HCT116 (cell line): ENCODE data around the gene RNU5B-1. TPM values are rescaled to one million over a fixed set of nuclear protein-coding genes. Genes with fewer than 3 reads are reported as not detected.

Experiments used
- ATAC-seq: fragments of 200-7000 bp; cut with Tn5 transposase; 2 replicates; pipeline ENCODE4 v1.9.1; 2020; ENCODE audit warnings: mild to moderate bottlenecking, moderate library complexity
- BruUV-seq: library from RNA; stranded (reverse); fragments of 400-500 nt; replicated peaks from 2 replicates; lab custom pipeline; 2021; lab: Mats Ljungman, UMichigan
- CTCF ChIA-PET: fragments of 300-600 bp; sonication (Branson Sonifier 250); formaldehyde crosslinking; loops from one replicate; lab custom pipeline; 2021; ENCODE audit warnings: antibody characterized with exemption; lab: Charles Lee
- POLR2A ChIA-PET: fragments of 300-600, 350-600 bp; sonication (Branson Sonifier 250); formaldehyde crosslinking; loops from one replicate; lab custom pipeline; 2021; ENCODE audit warnings: antibody characterized with exemption; lab: Charles Lee
- RAD21 ChIA-PET, 2 experiments: fragments of 300-600 bp; sonication (Branson Sonifier 250); formaldehyde crosslinking; loops; one replicate each; lab custom pipeline; 2023; ENCODE audit warnings: low total read pairs in 2 of 2; ENCODE audit not compliant: uncharacterized antibody in 2 of 2, unreplicated experiment in 2 of 2, low non-redundant PET in 1 of 2; lab: Charles Lee
- DNase-seq: peaks from one replicate; pipeline ENCODE4 v3.0.0-alpha.2; 2010; ENCODE audit warnings: low read depth, low spot score
- H2AFZ ChIP-seq: fragments of 200-600 bp; shearing (Covaris generic), sonication (generic); 2 replicates; pipeline ENCODE4 v1.6.1; 2017; ENCODE audit warnings: low read depth, mixed run types, mixed read lengths, antibody characterized with exemption, low read length; ENCODE audit not compliant: poor library complexity, severe bottlenecking
- H3K27ac ChIP-seq: 2 replicates; pipeline ENCODE4 v1.5.1; 2012; ENCODE audit warnings: low read depth, low read length
- H3K27me3 ChIP-seq: fragments of 200-600 bp; sonication (generic); 2 replicates; pipeline ENCODE4 v1.6.1; 2016; ENCODE audit warnings: mixed run types, low read length, mixed read lengths; ENCODE audit not compliant: insufficient read depth
- H3K36me3 ChIP-seq, 2 experiments: fragments of 200-500 bp in 1 of 2; fragments of 200-600 bp in 1 of 2; sonication (Bioruptor generic) in 1 of 2; sonication (generic) in 1 of 2; 2 replicates each; pipeline versions ENCODE4 v1.5.1 to v1.6.1; 2014 to 2016; ENCODE audit warnings: low read length in 2 of 2, inconsistent platforms in 1 of 2, mixed read lengths in 1 of 2, mixed run types in 1 of 2; ENCODE audit not compliant: insufficient read depth in 2 of 2, control insufficient read depth in 1 of 2
- H3K4me1 ChIP-seq, 2 experiments: fragments of 200-600 bp in 1 of 2; sonication (generic) in 1 of 2; 2 replicates each; pipeline versions ENCODE4 v1.5.1 to v1.6.1; 2012 to 2017; ENCODE audit warnings: low read length in 2 of 2, inconsistent platforms in 1 of 2, mild to moderate bottlenecking in 1 of 2, mixed read lengths in 1 of 2, mixed run types in 1 of 2, moderate library complexity in 1 of 2; ENCODE audit not compliant: insufficient read depth in 2 of 2, control insufficient read depth in 1 of 2
- H3K4me2 ChIP-seq: fragments of 200-600 bp; sonication (generic); 2 replicates; pipeline ENCODE4 v1.6.1; 2017; ENCODE audit warnings: mixed run types, low read length, mixed read lengths
- H3K4me3 ChIP-seq, 2 experiments: fragments of 200-600 bp in 1 of 2; sonication (generic) in 1 of 2; replicated peaks in 1 of 2; 2 replicates each; pipeline ENCODE4 v1.5.1; 2011 to 2016; ENCODE audit warnings: low read length in 2 of 2, control low read depth in 1 of 2, low read depth in 1 of 2, mild to moderate bottlenecking in 1 of 2, mixed read lengths in 1 of 2, mixed run types in 1 of 2
- H3K79me2 ChIP-seq: fragments of 200-600 bp; sonication (generic); 2 replicates; pipeline ENCODE4 v1.6.1; 2017; ENCODE audit warnings: mild to moderate bottlenecking, mixed run types, low read length, moderate library complexity, mixed read lengths; ENCODE audit not compliant: insufficient read depth
- H3K9ac ChIP-seq: fragments of 200-600 bp; sonication (generic); 2 replicates; pipeline ENCODE4 v1.6.1; 2016; ENCODE audit warnings: low read length, mixed read lengths
- H3K9me2 ChIP-seq: fragments of 200-600 bp; sonication (generic), shearing (Covaris generic); 2 replicates; pipeline ENCODE4 v1.6.1; 2017; ENCODE audit warnings: mixed run types, mild to moderate bottlenecking, moderate library complexity; ENCODE audit not compliant: insufficient read depth
- H3K9me3 ChIP-seq, 2 experiments: fragments of 200-500 bp in 1 of 2; fragments of 200-600 bp in 1 of 2; sonication (Bioruptor generic) in 1 of 2; sonication (generic) in 1 of 2; 2 replicates each; pipeline ENCODE4 v1.6.1; 2014 to 2017; ENCODE audit warnings: low read length in 2 of 2, mixed read lengths in 2 of 2, inconsistent platforms in 1 of 2, low read depth in 1 of 2, mild to moderate bottlenecking in 1 of 2, mixed run types in 1 of 2, moderate library complexity in 1 of 2; ENCODE audit not compliant: control insufficient read depth in 1 of 2, insufficient read depth in 1 of 2
- H4K20me1 ChIP-seq: fragments of 200-600 bp; sonication (generic), shearing (Covaris generic); 2 replicates; pipeline ENCODE4 v1.6.1; 2017; ENCODE audit warnings: mixed run types, mild to moderate bottlenecking, moderate library complexity; ENCODE audit not compliant: insufficient read depth
- ATF3 ChIP-seq: IDR thresholded peaks from 2 replicates; pipeline ENCODE4 v1.6.1; 2012
- CBX3 ChIP-seq: IDR thresholded peaks from 2 replicates; pipeline ENCODE4 v1.6.1; 2012; ENCODE audit warnings: low read depth
- EGR1 ChIP-seq: IDR thresholded peaks from 2 replicates; pipeline ENCODE4 v1.6.1; 2012; ENCODE audit warnings: low read depth
- ELF1 ChIP-seq: IDR thresholded peaks from 2 replicates; pipeline ENCODE4 v1.6.1; 2012; ENCODE audit warnings: low read depth, borderline replicate concordance
- EZH2 ChIP-seq: fragments of 200-600 bp; sonication (generic); IDR thresholded peaks from 2 replicates; pipeline ENCODE4 v1.6.1; 2017; ENCODE audit warnings: antibody characterized with exemption, mixed run types
- EZH2phosphoT487 ChIP-seq: fragments of 200-600 bp; IDR thresholded peaks from 2 replicates; pipeline ENCODE4 v1.6.1; 2018; ENCODE audit warnings: antibody characterized with exemption, borderline replicate concordance
- FOSL1 ChIP-seq: IDR thresholded peaks from 2 replicates; pipeline ENCODE4 v1.6.1; 2012; ENCODE audit warnings: low read depth
- JUND ChIP-seq: IDR thresholded peaks from 2 replicates; pipeline ENCODE4 v1.6.1; 2012
- POLR2A ChIP-seq: IDR thresholded peaks from 2 replicates; pipeline ENCODE4 v1.7.0; 2011; ENCODE audit warnings: borderline replicate concordance; ENCODE audit not compliant: insufficient read depth, insufficient read length; ENCODE audit errors: extremely low read depth
- POLR2AphosphoS5 ChIP-seq: IDR thresholded peaks from 2 replicates; pipeline ENCODE4 v1.6.1; 2011; ENCODE audit warnings: mild to moderate bottlenecking, low read depth, low read length, moderate library complexity
- RAD21 ChIP-seq: IDR thresholded peaks from 2 replicates; pipeline ENCODE4 v1.6.1; 2012; ENCODE audit warnings: low read depth, mild to moderate bottlenecking
- SIN3A ChIP-seq: IDR thresholded peaks from 2 replicates; pipeline ENCODE4 v1.6.1; 2012; ENCODE audit warnings: low read depth
- SP1 ChIP-seq: IDR thresholded peaks from 2 replicates; pipeline ENCODE4 v1.6.1; 2012; ENCODE audit warnings: low read depth
- SRF ChIP-seq: IDR thresholded peaks from 2 replicates; pipeline ENCODE4 v1.6.1; 2012; ENCODE audit warnings: low read depth
- TCF7L2 ChIP-seq: IDR thresholded peaks from 2 replicates; pipeline ENCODE4 v1.7.0; 2011; ENCODE audit warnings: borderline replicate concordance, inconsistent platforms; ENCODE audit not compliant: insufficient read depth, insufficient read length; ENCODE audit errors: extremely low read depth
- YY1 ChIP-seq: IDR thresholded peaks from 2 replicates; pipeline ENCODE4 v1.6.1; 2011; ENCODE audit warnings: low read length, low read depth, moderate library complexity, mild to moderate bottlenecking; ENCODE audit not compliant: insufficient replicate concordance; ENCODE audit errors: extremely low read depth
- ZBTB33 ChIP-seq: IDR thresholded peaks from 2 replicates; pipeline ENCODE4 v1.6.1; 2011; ENCODE audit warnings: mild to moderate bottlenecking, low read length, moderate library complexity; ENCODE audit not compliant: insufficient replicate concordance; ENCODE audit errors: extremely low read depth
- ZFX ChIP-seq: fragments of 450-650 bp; IDR thresholded peaks from 2 replicates; pipeline ENCODE4 v1.6.1; 2017
- ZNF274 ChIP-seq: fragments of 200-500 bp; sonication (Bioruptor generic); IDR thresholded peaks from 2 replicates; pipeline ENCODE4 v1.6.1; 2014; ENCODE audit warnings: mild to moderate bottlenecking, low read depth, low read length, inconsistent platforms
- intact Hi-C: fragments of 100-400 bp; cut with micrococcal nuclease; formaldehyde crosslinking; loops from 2 replicates; pipeline ENCODE4 v1.10.0; 2022
- total RNA-seq: library from RNA; stranded (reverse); gene quantifications from one replicate; pipeline ENCODE4 v1.2.1, GENCODE V29; 2021; ENCODE audit not compliant: unreplicated experiment
- TF ChIP-seq, protein P1 (sequence below): IDR thresholded peaks from 2 replicates; pipeline ENCODE4 v1.6.1; 2012
- TF ChIP-seq, protein P2 (sequence below), 3 experiments: fragments of 200-600 bp in 1 of 3; sonication (generic) in 1 of 3; IDR thresholded peaks in 2 of 3; conservative IDR thresholded peaks in 1 of 3; 2 replicates each; pipeline ENCODE4 v1.5.1; 2012 to 2017; ENCODE audit warnings: low read depth in 2 of 3, low read length in 2 of 3, antibody characterized with exemption in 1 of 3, borderline replicate concordance in 1 of 3, control low read depth in 1 of 3, mild to moderate bottlenecking in 1 of 3, mixed read lengths in 1 of 3, mixed run types in 1 of 3, moderate library complexity in 1 of 3; ENCODE audit not compliant: insufficient read depth in 1 of 3

RNU5B-1 gene
- total RNA-seq, 1 experiment from 2014 or later, result not detected

DNA sequence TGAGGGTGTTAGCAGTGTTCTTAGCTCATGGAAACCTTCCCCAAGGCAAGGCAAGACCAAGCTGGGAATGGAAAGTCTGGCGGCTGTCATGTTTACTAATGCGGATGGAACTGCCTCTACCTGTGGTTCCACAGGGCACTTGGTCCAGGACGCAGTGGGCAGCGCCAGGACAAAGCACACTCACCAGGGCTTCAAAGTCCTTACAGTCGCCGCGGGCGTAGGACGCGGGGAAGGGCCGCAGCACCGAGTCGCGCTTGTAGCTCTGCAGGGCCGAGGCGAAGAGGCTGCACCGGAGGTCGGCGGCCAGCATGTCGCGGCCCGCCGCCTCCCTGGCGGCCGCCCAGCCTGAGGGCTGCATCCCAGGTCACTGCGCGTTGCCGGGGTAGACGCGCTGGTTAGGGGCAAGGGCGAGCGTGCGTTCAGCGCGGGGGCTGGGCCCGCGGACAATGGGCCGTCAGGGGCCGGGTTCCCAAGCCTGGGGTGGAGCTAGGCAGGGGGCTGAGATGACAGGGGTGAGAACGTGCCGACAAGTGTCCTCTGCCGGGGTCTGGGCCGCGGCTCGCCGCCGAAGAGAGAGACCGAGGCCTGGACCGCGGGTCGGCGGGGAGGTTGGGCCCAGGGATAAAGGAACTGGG is 18.3 kb upstream of the RNU5B-1 start:
- Histone ChIP-seq H4K20me1 (no peaks in the 10 kb centered on the region), H3K4me2 (peak overlapping the region; percentile 91), H2AFZ (no peak overlapping the region), H3K4me1 (peaks cover 11 to 20% of the 10 kb centered on the region in 2 experiments), H3K9me2 (no peaks in the 10 kb centered on the region), H3K36me3 (no peaks in the 10 kb centered on the region), H3K4me3 (peak overlapping the region; percentile 64 to 87), H3K27me3 (no peaks in the 10 kb centered on the region), H3K79me2 (no peaks in the 10 kb centered on the region), H3K9ac (peak overlapping the region; percentile 76), H3K27ac (peak overlapping the region; percentile 73), H3K9me3 (no peaks in the 10 kb centered on the region)
- peak; percentile 66 for ATAC-seq
- ChIA-PET RAD21 (interaction anchor here in 1 of 2 experiments (0.7 kb wide), 1 partner anchor 27 kb away, joined by 3 read pairs; no protein-coding TSS in a partner anchor), POLR2A (interaction anchor here (0.5 to 2.7 kb wide), 9 partner anchors 7 to 460 kb away, joined by 3 to 46 read pairs (median 6); partner anchors contain the start of genes CLPX, RNU5A-1 and RNU5B-1), CTCF (interaction anchor here (0.9 to 1.7 kb wide), 3 partner anchors 12 to 252 kb away, joined by 3 read pairs; no protein-coding TSS in a partner anchor)
- BruUV-seq, result no TSS peak
- intact Hi-C loops, result no loop called here
- no peak for DNase-seq
- TF ChIP-seq, protein P1, sequence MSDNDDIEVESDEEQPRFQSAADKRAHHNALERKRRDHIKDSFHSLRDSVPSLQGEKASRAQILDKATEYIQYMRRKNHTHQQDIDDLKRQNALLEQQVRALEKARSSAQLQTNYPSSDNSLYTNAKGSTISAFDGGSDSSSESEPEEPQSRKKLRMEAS, result no peak
- TF ChIP-seq POLR2AphosphoS5 (no peak), TCF7L2 (peak; percentile 21), EZH2 (no peak), CBX3 (no peak), ELF1 (no peak), SP1 (no peak), RAD21 (no peak), ZNF274 (no peak), ZBTB33 (no peak), POLR2A (peak; percentile 39), YY1 (no peak), EZH2phosphoT487 (no peak), JUND (no peak), SRF (no peak), SIN3A (0 out of 2 replicates have a peak, but pooled peaks have one; percentile 44), ATF3 (no peak), FOSL1 (no peak; the same call in 1 of the 2 replicates), EGR1 (no peak), ZFX (peak; percentile 92)
- TF ChIP-seq, protein P2, sequence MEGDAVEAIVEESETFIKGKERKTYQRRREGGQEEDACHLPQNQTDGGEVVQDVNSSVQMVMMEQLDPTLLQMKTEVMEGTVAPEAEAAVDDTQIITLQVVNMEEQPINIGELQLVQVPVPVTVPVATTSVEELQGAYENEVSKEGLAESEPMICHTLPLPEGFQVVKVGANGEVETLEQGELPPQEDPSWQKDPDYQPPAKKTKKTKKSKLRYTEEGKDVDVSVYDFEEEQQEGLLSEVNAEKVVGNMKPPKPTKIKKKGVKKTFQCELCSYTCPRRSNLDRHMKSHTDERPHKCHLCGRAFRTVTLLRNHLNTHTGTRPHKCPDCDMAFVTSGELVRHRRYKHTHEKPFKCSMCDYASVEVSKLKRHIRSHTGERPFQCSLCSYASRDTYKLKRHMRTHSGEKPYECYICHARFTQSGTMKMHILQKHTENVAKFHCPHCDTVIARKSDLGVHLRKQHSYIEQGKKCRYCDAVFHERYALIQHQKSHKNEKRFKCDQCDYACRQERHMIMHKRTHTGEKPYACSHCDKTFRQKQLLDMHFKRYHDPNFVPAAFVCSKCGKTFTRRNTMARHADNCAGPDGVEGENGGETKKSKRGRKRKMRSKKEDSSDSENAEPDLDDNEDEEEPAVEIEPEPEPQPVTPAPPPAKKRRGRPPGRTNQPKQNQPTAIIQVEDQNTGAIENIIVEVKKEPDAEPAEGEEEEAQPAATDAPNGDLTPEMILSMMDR (IDR thresholded peaks at IDR 0.05 in 2 of 3, conservative IDR thresholded peaks at IDR 0.05 in 1 of 3; ENCODE audit: borderline replicate concordance in 1 of 3, insufficient read depth in 1 of 3, low read depth in 2 of 3, low read length in 2 of 3), result no peak
